K562 (cell line): ENCODE results near the gene C6orf163. TPM values are rescaled to one million over a fixed set of nuclear protein-coding genes. Genes with fewer than 3 reads are reported as not detected.

Source experiments
- CBFA2T2 ChIP-seq: fragments of 450-650 bp; conservative IDR thresholded peaks from 2 replicates; pipeline ENCODE4 v1.6.1; 2017; ENCODE audit warnings: mild to moderate bottlenecking
- CBX1 ChIP-seq: sonication (generic); IDR thresholded peaks from 2 replicates; pipeline ENCODE4 v1.6.1; 2016; ENCODE audit warnings: antibody characterized with exemption, low read depth, mild to moderate bottlenecking
- CBX5 ChIP-seq: IDR thresholded peaks from 2 replicates; pipeline ENCODE4 v1.6.1; 2014; ENCODE audit warnings: low read depth, borderline replicate concordance
- ELF4 ChIP-seq: fragments of 450-650 bp; formaldehyde crosslinking; IDR thresholded peaks from 2 replicates; pipeline ENCODE4 v1.4.0; 2022; ENCODE audit warnings: missing genetic modification characterization
- FIP1L1 ChIP-seq: fragments of 200-400 bp; formaldehyde crosslinking; IDR thresholded peaks from 2 replicates; pipeline ENCODE4 v1.6.1; 2018; ENCODE audit warnings: mild to moderate bottlenecking, low read depth, low read length; ENCODE audit not compliant: poor library complexity, severe bottlenecking
- FOXJ2 ChIP-seq: fragments of 200-800 bp; sonication (Bioruptor generic); IDR thresholded peaks from 2 replicates; pipeline ENCODE4 v1.6.1; 2016; ENCODE audit warnings: missing genetic modification characterization, missing compliant biosample characterization
- FOXK1 ChIP-seq: sonication (generic); formaldehyde crosslinking; IDR thresholded peaks from 2 replicates; pipeline ENCODE4 v1.8.0; 2022; ENCODE audit warnings: missing genetic modification reagents, mild to moderate bottlenecking, borderline replicate concordance
- GABPA ChIP-seq: fragments of 200-800 bp; sonication (Bioruptor generic); conservative IDR thresholded peaks from 2 replicates; pipeline ENCODE4 v1.6.1; 2016; ENCODE audit warnings: low read depth, missing genetic modification characterization, missing compliant biosample characterization
- GATAD2B ChIP-seq: fragments of 450-650 bp; IDR thresholded peaks from 2 replicates; pipeline ENCODE4 v1.6.1; 2017; ENCODE audit warnings: mild to moderate bottlenecking, borderline replicate concordance
- KDM4B ChIP-seq, 2 experiments: fragments of 450-650 bp in 1 of 2; sonication (generic) in 1 of 2; IDR thresholded peaks; 2 replicates each; pipeline ENCODE4 v1.6.1; 2016 to 2017; ENCODE audit warnings: borderline replicate concordance in 2 of 2, antibody characterized with exemption in 1 of 2, low read depth in 1 of 2, mild to moderate bottlenecking in 1 of 2
- MEF2A ChIP-seq: IDR thresholded peaks from 2 replicates; pipeline ENCODE4 v1.6.1; 2011; ENCODE audit warnings: low read depth, mild to moderate bottlenecking, low read length, moderate library complexity; ENCODE audit not compliant: control insufficient read depth
- NFIC ChIP-seq: fragments of 450-650 bp; IDR thresholded peaks from 2 replicates; pipeline ENCODE4 v1.6.1; 2017; ENCODE audit warnings: mild to moderate bottlenecking, inconsistent platforms
- POLR2AphosphoS5 ChIP-seq: IDR thresholded peaks from 2 replicates; pipeline ENCODE4 v1.6.1; 2011; ENCODE audit warnings: mild to moderate bottlenecking, low read depth, low read length, moderate library complexity; ENCODE audit not compliant: control insufficient read depth, insufficient read depth
- PTTG1 ChIP-seq: fragments of 450-650 bp; IDR thresholded peaks from 2 replicates; pipeline ENCODE4 v1.6.1; 2016; ENCODE audit warnings: low read depth, mild to moderate bottlenecking, missing genetic modification characterization, missing compliant biosample characterization
- SIN3A ChIP-seq, 2 experiments: fragments of 150-350 bp in 1 of 2; IDR thresholded peaks; 2 replicates each; pipeline ENCODE4 v1.6.1; 2011 to 2016; ENCODE audit warnings: borderline replicate concordance in 2 of 2, low read depth in 2 of 2, low read length in 2 of 2, mild to moderate bottlenecking in 2 of 2, moderate library complexity in 2 of 2; ENCODE audit not compliant: control insufficient read depth in 1 of 2
- VEZF1 ChIP-seq: fragments of 200-800 bp; sonication (Bioruptor generic); IDR thresholded peaks from 2 replicates; pipeline ENCODE4 v1.6.1; 2017; ENCODE audit warnings: missing genetic modification characterization, missing compliant biosample characterization
- XRCC5 ChIP-seq: fragments of 200-400 bp; formaldehyde crosslinking; IDR thresholded peaks from 2 replicates; pipeline ENCODE4 v1.6.1; 2017; ENCODE audit warnings: low read depth, mild to moderate bottlenecking, low read length
- ZFP36 ChIP-seq: fragments of 150-350 bp; IDR thresholded peaks from 2 replicates; pipeline ENCODE4 v1.6.1; 2018; ENCODE audit warnings: low read length, low read depth; ENCODE audit not compliant: partially characterized antibody
- ZFX ChIP-seq: sonication (generic); formaldehyde crosslinking; IDR thresholded peaks from 2 replicates; pipeline ENCODE4 v1.8.0; 2022; ENCODE audit warnings: mild to moderate bottlenecking, missing genetic modification reagents, moderate library complexity
- ZNF239 ChIP-seq: fragments of 250-450 bp; sonication (Bioruptor Pico); IDR thresholded peaks from 2 replicates; pipeline ENCODE4 v1.4.0; 2020; ENCODE audit warnings: mild to moderate bottlenecking
- ZNF282 ChIP-seq: sonication (generic); formaldehyde crosslinking; IDR thresholded peaks from 2 replicates; pipeline ENCODE4 v1.8.1; 2023; ENCODE audit warnings: missing genetic modification reagents
- ZNF316 ChIP-seq: fragments of 450-650 bp; IDR thresholded peaks from 2 replicates; pipeline ENCODE4 v1.6.1; 2016
- polyA plus RNA-seq, 8 experiments: library from polyadenylated mRNA; depleted of rRNA in 4 of 8; stranded (reverse) in 5 of 8; unstranded in 3 of 8; fragments of >200 nt; fragmentation: Nextera tagmentation in 2 of 8; fragmentation: Illumina TruSeq in 1 of 8; extraction: Ambion mirVana in 2 of 8; extraction: Trizol in 1 of 8; gene quantifications; 2 replicates each; pipeline versions ENCODE4 v1.2.1 to v1.2.3, GENCODE V29; 2011 to 2014; ENCODE audit warnings: inconsistent platforms in 1 of 8, missing spikeins in 1 of 8
- total RNA-seq, 7 experiments: library from RNA; depleted of rRNA in 6 of 7; stranded (reverse); fragments of >200 nt in 6 of 7; fragmentation: Illumina TruSeq in 2 of 7; extraction: Trizol in 2 of 7; gene quantifications; 2 replicates each; pipeline versions ENCODE4 v1.2.1 to v1.2.3, GENCODE V29; 2011 to 2021; ENCODE audit warnings: low replicate concordance in 1 of 7
- TF ChIP-seq, protein P1 (sequence below), 2 experiments: fragments of 450-650 bp in 1 of 2; IDR thresholded peaks; 2 replicates each; pipeline ENCODE4 v1.6.1; 2011 to 2017; ENCODE audit warnings: low read depth in 2 of 2, antibody characterized with exemption in 1 of 2, borderline replicate concordance in 1 of 2, low read length in 1 of 2, mild to moderate bottlenecking in 1 of 2, mixed read lengths in 1 of 2; ENCODE audit not compliant: control insufficient read depth in 1 of 2

Gene C6orf163
- total and polyA plus RNA-seq, 9 of the 15 experiments (the other 6 are each of a cell fraction or from before 2014, with no cell fraction given): 0.67 to 4.7 (median 1.5) TPM

GRCh38 chr6:87322304-87323212, 22.1 kb upstream of the C6orf163 start, which contains the start of gene SMIM8 (continued):
- TF ChIP-seq VEZF1 (peak; percentile 91), FIP1L1 (peak; percentile 87), ZNF239 (CRISPR knock-in tag) (no peak), ZNF282 (CRISPR knock-in tag) (peak; percentile 51; the same call in 1 of the 2 replicates), GATAD2B (peak; percentile 68; the same call in 1 of the 2 replicates), SIN3A (IDR thresholded peaks at IDR 0.05; ENCODE audit: borderline replicate concordance in 2 of 2, control insufficient read depth in 1 of 2, low read depth in 2 of 2, low read length in 2 of 2) (0 out of 4 replicates have a peak, but pooled peaks of 1 of the 2 experiments have one; percentile 8), ELF4 (CRISPR knock-in tag) (no peak), FOXK1 (CRISPR knock-in tag) (no peak), FOXJ2 (tag) (0 out of 2 replicates have a peak, but pooled peaks have one; percentile 23), CBX1 (peak; percentile 93), PTTG1 (tag) (no peak), GABPA (tag) (peak; percentile 38), CBX5 (peak; percentile 11; the same call in 1 of the 2 replicates), NFIC (no peak), ZNF316 (peak; percentile 20; the same call in 1 of the 2 replicates), ZFP36 (peak; percentile 4), XRCC5 (peak; percentile 79), ZFX (CRISPR knock-in tag) (peak; percentile 70), MEF2A (no peak), CBFA2T2 (no peak), POLR2AphosphoS5 (peak; percentile 78), KDM4B (IDR thresholded peaks at IDR 0.05; ENCODE audit: borderline replicate concordance in 2 of 2, low read depth in 1 of 2) (0 out of 4 replicates have a peak, but pooled peaks of 1 of the 2 experiments have one; percentile 37)
- TF ChIP-seq, protein P1, sequence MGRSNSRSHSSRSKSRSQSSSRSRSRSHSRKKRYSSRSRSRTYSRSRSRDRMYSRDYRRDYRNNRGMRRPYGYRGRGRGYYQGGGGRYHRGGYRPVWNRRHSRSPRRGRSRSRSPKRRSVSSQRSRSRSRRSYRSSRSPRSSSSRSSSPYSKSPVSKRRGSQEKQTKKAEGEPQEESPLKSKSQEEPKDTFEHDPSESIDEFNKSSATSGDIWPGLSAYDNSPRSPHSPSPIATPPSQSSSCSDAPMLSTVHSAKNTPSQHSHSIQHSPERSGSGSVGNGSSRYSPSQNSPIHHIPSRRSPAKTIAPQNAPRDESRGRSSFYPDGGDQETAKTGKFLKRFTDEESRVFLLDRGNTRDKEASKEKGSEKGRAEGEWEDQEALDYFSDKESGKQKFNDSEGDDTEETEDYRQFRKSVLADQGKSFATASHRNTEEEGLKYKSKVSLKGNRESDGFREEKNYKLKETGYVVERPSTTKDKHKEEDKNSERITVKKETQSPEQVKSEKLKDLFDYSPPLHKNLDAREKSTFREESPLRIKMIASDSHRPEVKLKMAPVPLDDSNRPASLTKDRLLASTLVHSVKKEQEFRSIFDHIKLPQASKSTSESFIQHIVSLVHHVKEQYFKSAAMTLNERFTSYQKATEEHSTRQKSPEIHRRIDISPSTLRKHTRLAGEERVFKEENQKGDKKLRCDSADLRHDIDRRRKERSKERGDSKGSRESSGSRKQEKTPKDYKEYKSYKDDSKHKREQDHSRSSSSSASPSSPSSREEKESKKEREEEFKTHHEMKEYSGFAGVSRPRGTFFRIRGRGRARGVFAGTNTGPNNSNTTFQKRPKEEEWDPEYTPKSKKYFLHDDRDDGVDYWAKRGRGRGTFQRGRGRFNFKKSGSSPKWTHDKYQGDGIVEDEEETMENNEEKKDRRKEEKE (IDR thresholded peaks at IDR 0.05; ENCODE audit: borderline replicate concordance in 1 of 2, control insufficient read depth in 1 of 2, low read depth in 2 of 2, low read length in 1 of 2): peak in 1 of 2 experiments; percentile 75; a peak in 1 of 4 replicates
